ENCODE data around the gene RBM20.

DNA sequence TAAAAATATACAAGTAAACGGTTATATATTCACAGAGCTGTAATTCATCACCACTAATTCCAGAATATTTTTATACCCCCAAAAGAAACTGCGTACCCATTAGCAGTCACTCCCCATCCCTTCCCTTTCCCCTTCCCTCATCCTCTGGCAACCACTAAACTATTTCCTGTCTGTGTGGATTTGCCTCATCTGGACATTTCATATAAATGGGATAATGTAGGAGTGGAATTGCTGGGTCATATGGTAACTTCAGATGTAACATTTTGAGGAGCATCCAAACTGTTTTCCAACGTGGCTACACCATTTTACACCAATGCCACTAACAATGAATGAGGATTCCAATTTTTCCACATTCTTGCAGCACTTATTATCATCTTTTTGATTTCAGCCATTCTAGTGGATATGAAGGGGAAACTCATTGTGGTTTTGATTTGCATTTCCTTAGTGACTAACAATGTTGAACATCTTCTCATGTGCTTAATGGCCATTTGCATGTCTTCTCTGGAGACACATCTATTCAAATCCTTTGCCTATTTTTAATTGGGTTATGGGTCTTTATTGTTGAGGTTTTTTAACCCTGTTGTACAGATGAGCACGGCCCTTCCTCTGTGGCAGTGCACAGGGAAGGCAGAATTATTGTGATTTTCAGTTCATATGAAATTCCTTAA is 79.2 kb downstream of the RBM20 start:
- TF ChIP-seq EZH2 (IDR thresholded peaks at IDR 0.05; ENCODE audit: insufficient read depth, poor library complexity, severe bottlenecking) = no peak
- TF ChIP-seq EZH2phosphoT487 (IDR thresholded peaks at IDR 0.05; ENCODE audit: insufficient read depth, low read depth) = no peak
